Muscle of leg (tissue), 11 donors: ENCODE data around the gene SLC45A3. TPM values are rescaled to one million over a fixed set of nuclear protein-coding genes. Genes with fewer than 3 reads are reported as not detected.

Experiments
- DNase-seq: peaks from one replicate; pipeline ENCODE4 v3.0.0; 2013
- H3K27ac ChIP-seq: one replicate; pipeline ENCODE4 v1.5.1; 2013; ENCODE audit warnings: mild to moderate bottlenecking, low read length, control low read depth
- H3K27me3 ChIP-seq: one replicate; pipeline ENCODE4 v1.6.1; 2013; ENCODE audit warnings: low read length; ENCODE audit not compliant: control insufficient read depth, insufficient read depth
- H3K36me3 ChIP-seq: one replicate; pipeline ENCODE4 v1.6.1; 2013; ENCODE audit warnings: low read length; ENCODE audit not compliant: control insufficient read depth, insufficient read depth
- H3K4me1 ChIP-seq: one replicate; pipeline ENCODE4 v1.6.1; 2013; ENCODE audit warnings: low read length; ENCODE audit not compliant: control insufficient read depth, insufficient read depth
- H3K4me3 ChIP-seq: one replicate; pipeline ENCODE4 v1.5.1; 2013; ENCODE audit warnings: low read length, control low read depth
- H3K9me3 ChIP-seq: replicated peaks from 2 replicates; pipeline ENCODE4 v1.6.1; 2013; ENCODE audit warnings: low read depth, low read length; ENCODE audit not compliant: control insufficient read depth
- WGBS: methylation state at CpG from one replicate; pipeline ENCODE4 v1.1.5; 2013; ENCODE audit warnings: missing lambda C conversion rate; ENCODE audit not compliant: insufficient coverage; 5-methylcytosine and 5-hydroxymethylcytosine counted together
- polyA plus RNA-seq, 8 donors: library from polyadenylated mRNA; unstranded; fragments of 120-200 nt; gene quantifications; one replicate each; pipeline versions ENCODE4 v1.2.1 to v1.2.3, GENCODE V29; 2013; ENCODE audit warnings: inconsistent platforms in 1 of 8, low replicate concordance in 1 of 8; ENCODE audit not compliant: insufficient read length in 8 of 8, insufficient read depth in 1 of 8
- total RNA-seq: library from RNA; stranded (reverse); fragments of 120-200 nt; gene quantifications from one replicate; pipeline ENCODE4 v1.2.4, GENCODE V29; 2013

SLC45A3 gene
- total and polyA plus RNA-seq, 9 donors, result 2.0 to 3.8 (median 2.6) TPM

DNA sequence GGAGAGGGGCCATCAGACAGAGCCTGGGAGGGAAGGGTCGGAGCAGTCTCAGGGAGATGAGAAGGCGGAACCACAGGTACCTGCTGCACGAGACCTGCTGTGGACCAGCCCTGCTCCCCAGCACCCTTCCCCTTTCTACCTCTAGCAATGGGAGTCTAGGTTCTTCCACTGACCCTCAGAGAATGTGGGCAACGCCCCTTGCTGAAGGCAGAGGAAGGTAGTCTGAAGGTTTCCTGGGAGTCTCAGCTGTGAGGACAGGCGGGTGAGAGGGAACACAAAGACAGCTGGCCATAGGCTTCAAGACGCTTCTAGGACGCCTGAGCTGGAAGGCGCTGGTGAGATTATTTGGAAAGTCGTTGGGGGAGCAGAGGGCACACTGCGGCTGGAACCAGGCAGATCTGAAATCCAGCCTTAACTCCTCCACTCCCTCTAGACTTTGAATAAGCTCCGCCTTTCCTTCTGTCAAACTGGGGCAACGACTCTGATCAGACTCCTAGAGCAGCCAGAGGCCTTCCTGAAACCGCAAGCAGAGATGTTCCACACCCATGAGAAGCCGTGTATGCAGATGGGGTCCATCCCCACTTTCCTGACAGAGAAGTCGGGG, 18.1 kb downstream of the SLC45A3 start:
- Histone ChIP-seq H3K4me3 (no peak overlapping the region), H3K4me1 (peaks cover 45% of the 10 kb centered on the region)
- 70% methylated on average over 9 of the region's 15 CpGs for WGBS

DNA sequence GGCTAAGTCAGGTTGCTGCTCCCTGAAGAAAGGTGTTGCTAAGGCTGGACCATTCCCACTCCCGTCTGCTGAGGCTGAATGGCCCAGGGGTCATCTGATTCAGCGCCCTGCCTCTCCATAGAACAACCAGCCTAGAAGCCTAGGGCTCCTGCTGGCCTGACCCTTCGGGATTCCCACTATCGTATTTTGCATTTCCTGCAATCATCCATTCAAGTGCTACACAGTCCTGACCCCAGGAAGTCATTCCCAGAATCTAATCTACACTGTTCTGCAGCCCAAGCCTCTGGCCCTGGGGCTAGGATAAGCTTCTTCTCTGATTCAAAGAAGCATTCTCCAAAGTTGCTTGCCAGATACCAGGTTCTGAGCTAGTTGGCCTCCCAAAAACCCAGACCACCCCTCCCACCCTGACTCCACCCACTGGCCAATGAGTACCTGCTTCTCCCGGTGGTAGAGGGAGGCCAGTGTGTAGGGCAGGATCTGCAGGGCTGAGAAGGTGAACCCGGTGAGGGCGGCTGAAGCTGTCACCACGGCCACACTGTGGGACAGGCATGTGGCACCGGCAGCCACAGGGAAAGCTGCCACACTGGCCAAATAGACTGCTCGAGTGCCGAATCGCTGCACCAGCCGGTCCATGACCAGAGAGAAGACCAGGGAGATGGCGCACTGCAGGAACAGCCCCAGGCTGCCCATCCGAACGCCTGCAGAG, 18.7 kb downstream of the SLC45A3 start:
- H3K27ac ChIP-seq, result no peak overlapping the region
- DNase-seq, result no peak
- peaks cover 2% of the 10 kb centered on the region for H3K27me3 ChIP-seq
- 83% methylated on average over 13 of the region's 16 CpGs for WGBS
- H3K4me1 ChIP-seq, result peaks cover 45% of the 10 kb centered on the region
- H3K4me3 ChIP-seq, result no peak overlapping the region
- H3K9me3 ChIP-seq, result no peaks in the 10 kb centered on the region
- H3K36me3 ChIP-seq, result no peaks in the 10 kb centered on the region

More for the DNA sequence above, 18.1 kb downstream of the SLC45A3 start:
- H3K27me3 ChIP-seq, result peaks cover 2% of the 10 kb centered on the region
- H3K36me3 ChIP-seq, result no peaks in the 10 kb centered on the region
- no peak overlapping the region for H3K27ac ChIP-seq
- no peaks in the 10 kb centered on the region for H3K9me3 ChIP-seq
- no peak for DNase-seq

DNA sequence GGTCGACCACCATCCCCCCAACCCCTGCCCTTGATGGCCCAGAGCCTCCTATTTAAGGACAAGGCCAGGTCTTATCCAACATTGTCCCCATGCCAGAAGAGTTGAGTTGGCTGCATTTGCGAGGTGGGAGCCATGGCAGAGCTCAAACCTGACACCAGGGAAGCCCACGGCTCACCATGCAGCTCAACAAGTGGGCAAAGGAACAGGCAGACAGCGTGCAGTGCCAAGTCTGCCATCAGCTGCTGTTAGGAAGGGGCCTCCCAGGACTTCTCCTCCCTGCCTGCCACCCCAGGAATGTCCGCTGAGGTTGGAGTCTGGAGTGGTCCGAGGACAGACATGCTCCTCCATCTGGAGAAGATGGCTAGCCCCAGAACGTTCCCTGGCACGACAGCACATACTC, 19.9 kb downstream of the SLC45A3 start:
- Histone ChIP-seq H3K27ac (no peak overlapping the region), H3K9me3 (no peaks in the 10 kb centered on the region), H3K36me3 (no peaks in the 10 kb centered on the region), H3K4me3 (no peak overlapping the region), H3K27me3 (peaks cover 2% of the 10 kb centered on the region), H3K4me1 (peaks cover 44% of the 10 kb centered on the region)
- WGBS, result 78% methylated on average over 8 of the region's 8 CpGs
- DNase-seq, result no peak

DNA sequence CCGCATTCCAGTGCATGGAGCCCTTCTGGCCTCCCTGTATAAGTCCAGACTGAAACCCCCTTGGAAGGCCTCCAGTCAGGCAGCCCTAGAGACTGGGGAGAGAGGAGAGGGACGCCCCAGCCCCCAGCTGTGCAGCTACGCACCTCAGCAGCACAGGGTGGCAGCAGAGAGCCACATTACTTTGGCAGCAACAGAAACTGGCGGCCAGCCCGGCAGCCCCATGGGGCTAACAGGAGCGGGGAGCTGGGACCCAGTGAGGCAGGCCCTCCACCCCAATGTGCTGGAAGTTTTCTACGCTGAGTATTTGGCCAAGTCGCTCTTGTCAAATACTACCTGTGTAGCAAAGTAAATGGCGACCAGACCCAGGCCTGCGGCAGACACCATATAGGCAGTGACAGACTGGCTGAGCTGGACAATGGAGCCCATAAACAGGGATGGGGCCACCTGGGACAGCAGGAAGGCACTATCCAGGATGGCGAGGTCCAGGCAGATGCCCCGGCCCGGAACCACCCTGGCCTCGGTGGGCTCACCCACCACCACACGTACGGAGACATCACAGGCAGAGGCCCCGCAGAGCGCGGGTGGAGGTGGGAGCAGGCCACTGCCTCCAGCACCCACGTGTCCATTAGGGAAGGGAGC, 21.2 kb downstream of the SLC45A3 start:
- Histone ChIP-seq H3K27ac (no peak overlapping the region), H3K36me3 (no peaks in the 10 kb centered on the region), H3K4me3 (no peak overlapping the region), H3K4me1 (peaks cover 32% of the 10 kb centered on the region), H3K27me3 (peaks cover 2% of the 10 kb centered on the region), H3K9me3 (no peaks in the 10 kb centered on the region)
- WGBS, result 48% methylated on average over 20 of the region's 20 CpGs
- peak; percentile 82 for DNase-seq

DNA sequence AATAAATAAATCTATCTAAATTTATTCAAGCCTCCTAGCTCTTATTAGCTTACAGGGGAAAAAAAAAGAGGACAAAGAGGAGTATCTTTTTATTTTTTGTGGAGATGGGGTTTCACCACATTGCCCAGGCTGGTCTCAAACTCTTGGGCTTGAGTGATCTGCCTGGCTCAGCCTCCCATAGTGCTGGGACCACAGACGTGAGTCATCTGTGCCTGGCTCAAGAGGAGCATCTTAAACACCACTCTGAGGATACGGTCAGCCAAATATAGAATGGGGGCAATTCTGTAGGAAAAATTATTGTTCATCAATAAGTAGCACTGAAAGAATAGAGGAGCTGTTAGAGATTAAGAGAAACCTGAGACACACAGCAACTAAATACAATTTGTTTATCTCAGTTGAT, 24.1 kb downstream of the SLC45A3 start:
- Histone ChIP-seq H3K27ac (no peak overlapping the region), H3K27me3 (peaks cover 2% of the 10 kb centered on the region), H3K4me1 (peaks cover 21% of the 10 kb centered on the region), H3K36me3 (no peaks in the 10 kb centered on the region), H3K4me3 (no peak overlapping the region), H3K9me3 (no peaks in the 10 kb centered on the region)
- DNase-seq, result no peak
- 20% methylated on average over 1 of the region's 2 CpGs for WGBS

DNA sequence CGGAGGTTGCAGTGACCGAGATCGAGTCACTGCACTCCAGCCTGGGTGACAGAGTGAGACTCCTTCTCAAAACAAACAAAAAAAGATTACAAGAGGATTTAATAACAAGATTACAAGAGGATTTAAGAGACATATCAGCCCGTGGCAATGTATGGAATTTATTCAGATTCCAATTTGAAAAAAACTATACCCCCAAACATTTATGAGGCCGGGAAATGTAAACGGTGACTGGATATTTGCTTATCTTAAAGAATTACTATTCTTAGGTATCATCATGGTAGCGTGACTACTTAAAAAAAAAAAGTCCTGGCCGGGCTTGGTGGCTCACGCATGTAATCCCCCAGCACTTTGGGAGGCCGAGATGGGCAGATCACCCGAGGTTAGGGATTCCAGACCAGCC, 27.3 kb downstream of the SLC45A3 start:
- no peak for DNase-seq
- Histone ChIP-seq H3K4me1 (peaks cover 9% of the 10 kb centered on the region), H3K4me3 (no peak overlapping the region), H3K9me3 (no peaks in the 10 kb centered on the region), H3K27ac (no peak overlapping the region), H3K36me3 (no peaks in the 10 kb centered on the region), H3K27me3 (no peaks in the 10 kb centered on the region)
- WGBS, result 78% methylated on average over 4 of the region's 11 CpGs

DNA sequence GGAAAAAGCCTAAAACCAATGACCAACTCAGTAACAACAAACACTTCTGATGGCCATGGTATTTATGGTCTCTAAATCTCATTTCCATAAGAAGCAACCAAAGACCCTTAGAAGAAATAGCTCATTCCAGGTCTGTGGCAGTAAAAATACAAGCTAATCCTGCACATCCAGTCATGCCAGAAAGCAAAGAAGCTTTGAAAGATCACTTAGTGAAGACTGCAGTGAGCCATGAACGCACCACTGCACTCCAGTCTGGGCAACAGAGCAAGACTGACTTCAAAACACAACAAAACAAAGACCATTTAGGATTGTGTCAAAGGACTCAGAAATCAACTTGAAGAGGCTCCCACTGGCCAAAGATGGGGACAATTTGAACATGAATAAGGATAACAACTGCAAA, 30.1 kb downstream of the SLC45A3 start:
- no peak for DNase-seq
- Histone ChIP-seq H3K9me3 (no peaks in the 10 kb centered on the region), H3K4me1 (peaks cover 15% of the 10 kb centered on the region), H3K27me3 (no peaks in the 10 kb centered on the region), H3K4me3 (no peak overlapping the region), H3K36me3 (no peaks in the 10 kb centered on the region), H3K27ac (no peak overlapping the region)
- 100% methylated on average over 1 of the region's 1 CpG for WGBS

DNA sequence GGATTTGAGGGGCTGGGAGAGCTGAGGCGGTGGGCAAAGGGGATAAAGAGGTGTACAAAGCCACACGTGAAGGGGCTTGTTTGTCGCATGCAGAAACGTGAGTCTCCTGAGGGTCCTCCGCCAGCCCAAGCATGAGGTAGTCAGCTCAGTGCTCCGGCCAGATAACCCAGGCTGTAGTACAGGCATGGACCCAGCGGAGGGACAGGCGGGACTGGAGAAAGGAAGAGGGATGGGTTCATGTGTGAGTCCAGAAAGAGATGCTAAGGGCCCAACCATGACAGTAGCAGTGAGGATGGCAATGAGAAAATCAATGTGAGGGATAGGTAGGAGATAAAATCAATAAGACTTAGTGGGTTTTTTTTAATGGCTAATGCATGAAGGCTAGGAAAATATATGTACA, 34.8 kb downstream of the SLC45A3 start:
- H3K4me1 ChIP-seq, result peaks cover 15% of the 10 kb centered on the region
- WGBS, result 75% methylated on average over 8 of the region's 8 CpGs
- no peaks in the 10 kb centered on the region for H3K9me3 ChIP-seq
- no peak for DNase-seq
- no peaks in the 10 kb centered on the region for H3K27me3 ChIP-seq
- no peak overlapping the region for H3K27ac ChIP-seq
- no peak overlapping the region for H3K4me3 ChIP-seq
- H3K36me3 ChIP-seq, result no peaks in the 10 kb centered on the region

DNA sequence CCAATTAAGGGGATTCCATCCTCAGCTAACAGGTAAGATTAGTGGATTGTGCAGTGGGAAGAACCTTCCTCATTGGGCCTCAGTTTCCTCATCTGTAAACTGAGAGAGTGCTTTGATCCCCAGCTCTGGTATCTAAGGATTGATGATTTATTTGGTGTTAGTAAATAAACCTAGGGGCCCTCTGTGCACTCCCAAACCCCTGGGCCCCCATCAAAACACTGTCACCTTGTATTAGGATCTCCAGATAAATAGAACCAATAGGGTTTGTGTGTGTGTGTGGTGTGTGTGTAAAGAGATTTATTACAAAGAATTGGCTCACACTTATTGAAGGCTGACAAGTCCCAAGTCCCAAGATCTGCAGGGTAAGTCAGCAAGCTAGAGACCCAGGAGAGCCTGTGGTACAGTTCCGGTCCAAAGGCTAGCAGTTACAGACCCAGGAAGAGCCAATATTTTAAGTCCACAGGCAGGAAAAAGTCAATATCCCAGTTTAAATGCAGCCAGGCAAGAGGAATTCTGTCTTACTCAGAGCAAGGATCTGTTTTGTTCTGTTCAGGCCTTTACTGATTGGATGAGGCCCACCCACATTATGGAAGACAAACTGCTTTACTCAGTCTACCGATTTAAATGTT, 37.5 kb downstream of the SLC45A3 start:
- H3K4me3 ChIP-seq, result no peak overlapping the region
- peaks cover 4% of the 10 kb centered on the region for H3K4me1 ChIP-seq
- no peak overlapping the region for H3K27ac ChIP-seq
- no peak for DNase-seq
- no peaks in the 10 kb centered on the region for H3K36me3 ChIP-seq
- H3K27me3 ChIP-seq, result no peaks in the 10 kb centered on the region
- no peaks in the 10 kb centered on the region for H3K9me3 ChIP-seq
- 97% methylated on average over 2 of the region's 2 CpGs for WGBS

DNA sequence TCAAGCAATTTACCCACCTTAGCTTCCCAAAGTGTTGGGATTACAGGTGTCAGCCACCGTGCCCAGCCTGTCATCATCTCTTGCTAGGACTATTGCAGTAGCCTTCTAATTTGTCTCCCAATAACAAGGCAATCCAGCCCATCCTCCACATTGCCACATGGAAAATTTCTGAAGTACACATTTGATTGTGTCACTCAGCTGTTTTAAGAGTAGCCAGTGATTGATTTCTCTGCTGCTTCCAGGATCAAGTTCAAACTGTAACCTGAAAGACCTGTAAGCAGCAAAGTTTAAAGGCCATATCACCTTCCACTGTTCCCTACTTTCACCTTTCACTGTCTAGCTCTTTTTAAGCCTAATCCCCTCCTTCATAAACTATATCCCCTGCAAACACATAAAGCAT, 40.7 kb downstream of the SLC45A3 start:
- H3K4me3 ChIP-seq, result no peak overlapping the region
- H3K36me3 ChIP-seq, result no peaks in the 10 kb centered on the region
- peaks cover 7% of the 10 kb centered on the region for H3K4me1 ChIP-seq
- no peak for DNase-seq
- H3K9me3 ChIP-seq, result no peaks in the 10 kb centered on the region
- WGBS, result 86% methylated on average over 1 of the region's 1 CpG
- no peak overlapping the region for H3K27ac ChIP-seq
- no peaks in the 10 kb centered on the region for H3K27me3 ChIP-seq
